Measurements from ENCODE around the gene KCNT1. TPM values are rescaled to one million over a fixed set of nuclear protein-coding genes. Genes with fewer than 3 reads are reported as not detected.

The KCNT1 gene
- total RNA-seq, 1 experiment from 2014 or later = 0.68 TPM

- no peak for TF ChIP-seq CTCF (conservative IDR thresholded peaks at IDR 0.05)
- no peaks in the 10 kb centered on the region for H3K36me3 Mint-ChIP-seq (ENCODE audit: insufficient read depth in 1 of 3, low read depth in 3 of 3)
- no peaks in the 10 kb centered on the region for H3K27me3 ChIP-seq (ENCODE audit: insufficient read depth, low read length)
- no peak overlapping the region for H2BK12ac ChIP-seq (ENCODE audit: insufficient read length, low read depth, low read length)
- H4K20me1 ChIP-seq (ENCODE audit: control insufficient read depth, insufficient read depth, insufficient read length) = no peaks in the 10 kb centered on the region
- H3K18ac ChIP-seq (ENCODE audit: insufficient read length, low read depth, low read length) = no peak overlapping the region
- no peaks in the 10 kb centered on the region for H3K4me1 ChIP-seq (ENCODE audit: insufficient read depth, low read length)
- H3K9me3 Mint-ChIP-seq = no peaks in the 10 kb centered on the region
- H3K79me1 ChIP-seq (ENCODE audit: insufficient read depth, low read depth, low read length, poor library complexity, severe bottlenecking) = no peaks in the 10 kb centered on the region
- no CpG with 5 or more reads among the region's 13 CpGs for WGBS (ENCODE audit: extremely low coverage, insufficient read length, low lambda C conversion rate)
- no peak overlapping the region for H2AFZ ChIP-seq (ENCODE audit: low read length)
- H2BK20ac ChIP-seq (ENCODE audit: low read depth, low read length, poor library complexity, severe bottlenecking) = no peak overlapping the region
- H2AK5ac ChIP-seq (ENCODE audit: insufficient read length, low read length) = no peak overlapping the region
- no peak overlapping the region for H3K4me3 Mint-ChIP-seq
- H3K27ac Mint-ChIP-seq = no peak overlapping the region; a peak in 1 of 7 replicates
- no peaks in the 10 kb centered on the region for H3K27me3 Mint-ChIP-seq (ENCODE audit: low read depth)
- no peak overlapping the region for H3K23ac ChIP-seq (ENCODE audit: insufficient read length, low read depth, low read length)
- no peak overlapping the region for H3T11ph ChIP-seq (ENCODE audit: low read length)
- peaks cover 0 to 9% of the 10 kb centered on the region in 2 experiments; a peak in 2 of 4 replicates for H3K4me1 Mint-ChIP-seq
- no peak overlapping the region for H3K4me2 ChIP-seq (ENCODE audit: insufficient read depth, insufficient read length, low read length)
- H3K27ac ChIP-seq (ENCODE audit: insufficient read length, low read depth, low read length) = no peak overlapping the region
- no peak overlapping the region for H4K91ac ChIP-seq (ENCODE audit: insufficient read length, low read depth, low read length)
- DNase-seq = no peak
- no peak overlapping the region for H2BK15ac ChIP-seq (ENCODE audit: low read depth, low read length)
- H3K56ac ChIP-seq (ENCODE audit: insufficient read length, low read depth, low read length) = no peak overlapping the region
- H3K4ac ChIP-seq (ENCODE audit: low read depth, low read length) = no peak overlapping the region
- no peak overlapping the region for H4K8ac ChIP-seq (replicated peaks; ENCODE audit: insufficient read length, low read depth, low read length)
- H3K14ac ChIP-seq (ENCODE audit: insufficient read depth, low read length) = no peak overlapping the region
- no peaks in the 10 kb centered on the region for H3K79me2 ChIP-seq (ENCODE audit: insufficient read depth, low read length)
- no peak overlapping the region for H2BK120ac ChIP-seq (ENCODE audit: low read depth, low read length, poor library complexity, severe bottlenecking)
- H3K9me3 ChIP-seq (ENCODE audit: control insufficient read depth, low read depth, low read length) = no peaks in the 10 kb centered on the region
- no peak overlapping the region for H3K9ac ChIP-seq (ENCODE audit: extremely low read depth, insufficient read length, low read length)
- H3K23me2 ChIP-seq (ENCODE audit: insufficient read length, low read depth, low read length, poor library complexity, severe bottlenecking) = no peaks in the 10 kb centered on the region
- no peak overlapping the region for H2BK5ac ChIP-seq (ENCODE audit: insufficient read length, low read length)
- H4K5ac ChIP-seq (ENCODE audit: insufficient read length, low read depth, low read length) = no peak overlapping the region
Observed at GRCh38 chr9:135747311-135747710, 45.3 kb downstream of the KCNT1 start.
